ENCODE results near the gene SVBP.
"Not testable (repeated sequence)": the region's sequence is repeated elsewhere in the genome, so short reads cannot be mapped to it uniquely, and the experiment has no call there.

The SVBP gene

DNA sequence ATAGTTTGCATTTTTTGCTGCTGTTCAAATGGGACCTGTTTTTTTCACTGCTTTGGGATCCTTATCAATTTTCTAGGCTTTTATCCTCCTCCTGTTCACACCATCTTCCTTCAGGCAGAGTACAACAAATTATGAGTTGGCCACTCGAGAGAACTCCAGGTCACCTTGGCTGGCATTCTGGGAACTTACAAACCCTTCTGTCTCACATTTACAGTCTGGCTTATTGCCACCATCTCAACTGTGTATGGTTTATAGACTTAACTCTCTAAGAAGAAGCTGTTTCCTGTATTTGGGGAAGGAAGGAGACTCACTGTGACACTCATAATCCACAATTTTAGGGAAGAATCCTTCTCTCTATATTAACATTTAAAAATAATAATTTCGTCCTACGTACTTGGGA, 23.8 kb upstream of the SVBP start:
- DNase-seq, result no peak

DNA sequence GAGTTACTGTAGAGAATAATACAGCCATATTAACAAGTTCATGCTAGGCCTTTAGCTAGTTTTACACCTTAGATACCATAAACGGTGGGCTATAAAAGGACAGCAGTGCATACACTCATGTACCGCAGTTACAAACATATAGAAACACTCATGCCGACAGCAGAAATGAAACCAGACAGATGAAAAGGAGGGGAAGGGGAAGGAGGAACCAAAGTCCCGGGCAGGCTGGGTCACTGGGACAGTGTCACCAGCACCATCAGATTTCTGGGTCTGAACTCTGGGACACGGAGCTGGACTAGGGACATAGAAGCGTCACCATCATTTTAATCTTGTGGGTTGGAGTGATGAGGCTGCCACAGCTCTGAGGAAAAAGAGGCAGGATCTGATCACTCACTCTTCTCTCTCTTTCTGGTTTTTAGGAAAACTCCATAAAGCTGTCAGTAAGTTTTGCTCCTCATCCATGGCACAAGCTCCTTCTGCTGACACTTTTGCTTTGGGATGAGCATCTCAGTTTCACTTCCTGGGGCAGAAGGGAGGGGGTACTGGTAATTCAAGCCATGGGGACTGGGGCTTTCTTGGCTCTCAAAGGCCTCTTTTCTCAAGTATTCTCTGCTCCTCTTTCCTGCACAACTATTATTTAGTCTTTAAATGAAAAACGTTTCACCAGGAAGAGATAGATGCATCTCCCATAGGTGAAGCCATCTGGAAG, 21.4 kb upstream of the SVBP start:
- DNase-seq, result peak; percentile 26 to 44

DNA sequence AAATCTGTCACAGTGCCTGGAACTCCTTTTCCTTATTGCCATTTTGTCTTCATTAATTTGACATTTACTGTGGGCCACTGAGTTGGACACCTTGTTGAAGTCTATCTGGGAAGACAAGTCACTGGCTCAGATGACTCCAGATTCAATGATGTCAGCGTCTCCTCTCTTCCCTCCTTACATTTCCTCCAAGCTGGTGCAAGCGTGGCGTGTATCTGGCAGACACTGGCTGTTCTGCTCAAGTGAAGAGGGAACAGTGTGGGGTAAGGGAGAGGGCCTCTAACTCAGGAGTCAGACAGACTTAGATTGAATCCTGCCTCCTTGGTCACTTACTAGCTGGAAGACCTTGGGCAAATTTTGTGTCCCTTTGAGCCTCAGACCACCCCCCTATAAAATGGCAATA, 20.5 kb upstream of the SVBP start:
- DNase-seq, result peak; percentile 36 to 54

DNA sequence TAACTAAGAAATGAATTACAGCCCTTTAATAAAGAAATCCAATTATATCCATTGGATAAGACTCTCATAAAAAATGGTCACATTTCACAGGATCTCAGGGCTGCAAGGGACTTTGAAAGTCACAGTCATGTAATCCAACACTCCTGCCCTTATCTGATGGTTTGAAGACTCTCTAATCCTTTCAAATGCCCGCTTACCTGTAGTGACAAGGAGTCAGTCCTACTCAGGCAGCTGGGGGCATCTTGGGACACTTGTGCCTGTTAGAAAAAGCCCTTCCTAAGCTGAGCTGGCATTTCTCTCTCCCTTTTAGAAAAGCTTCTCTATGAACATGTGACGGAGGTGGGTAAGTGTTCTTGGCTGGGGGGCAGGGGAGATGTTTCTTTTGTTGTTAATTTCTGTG, 18.2 kb upstream of the SVBP start:
- no peak for DNase-seq

DNA sequence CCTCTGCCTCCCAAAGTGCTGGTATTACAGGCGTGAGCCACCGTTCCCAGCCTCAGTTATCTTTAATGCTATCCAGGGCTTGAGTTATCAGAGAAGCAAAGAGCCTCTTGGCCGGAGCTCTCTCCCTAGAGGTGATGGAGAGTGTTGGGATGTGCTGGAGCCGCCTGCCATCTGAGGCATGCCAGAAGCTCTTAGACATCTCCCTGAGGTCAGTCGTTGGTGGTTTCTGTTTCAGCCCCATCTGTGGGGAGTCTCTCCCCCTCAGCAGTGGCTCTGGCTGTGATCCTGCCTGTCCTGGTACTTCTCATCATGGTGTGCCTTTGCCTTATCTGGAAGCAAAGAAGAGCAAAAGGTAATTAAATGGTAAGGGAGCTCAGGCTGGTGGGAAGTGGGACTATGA, 17.6 kb upstream of the SVBP start:
- no peak for DNase-seq

DNA sequence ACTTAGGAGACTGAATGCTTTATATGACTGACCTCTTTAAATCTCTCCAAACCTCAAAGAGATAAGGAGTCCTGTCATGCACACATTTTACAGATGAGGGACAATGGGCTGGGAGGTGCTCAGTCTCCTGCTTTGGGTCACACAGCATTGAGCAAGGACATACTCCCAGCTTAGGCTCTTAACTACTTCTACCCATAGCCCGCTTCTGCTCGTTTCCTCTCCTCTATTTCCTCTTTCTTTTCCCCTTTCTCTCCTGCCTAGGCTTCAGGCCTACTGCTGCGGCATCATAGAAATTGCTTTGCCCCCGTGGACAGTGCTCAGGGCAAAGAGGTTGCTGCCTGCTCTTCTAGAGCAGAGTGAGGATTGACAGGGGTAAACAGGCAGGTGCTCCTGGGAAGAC, 16.8 kb upstream of the SVBP start:
- DNase-seq, result peak; percentile 3 to 17

DNA sequence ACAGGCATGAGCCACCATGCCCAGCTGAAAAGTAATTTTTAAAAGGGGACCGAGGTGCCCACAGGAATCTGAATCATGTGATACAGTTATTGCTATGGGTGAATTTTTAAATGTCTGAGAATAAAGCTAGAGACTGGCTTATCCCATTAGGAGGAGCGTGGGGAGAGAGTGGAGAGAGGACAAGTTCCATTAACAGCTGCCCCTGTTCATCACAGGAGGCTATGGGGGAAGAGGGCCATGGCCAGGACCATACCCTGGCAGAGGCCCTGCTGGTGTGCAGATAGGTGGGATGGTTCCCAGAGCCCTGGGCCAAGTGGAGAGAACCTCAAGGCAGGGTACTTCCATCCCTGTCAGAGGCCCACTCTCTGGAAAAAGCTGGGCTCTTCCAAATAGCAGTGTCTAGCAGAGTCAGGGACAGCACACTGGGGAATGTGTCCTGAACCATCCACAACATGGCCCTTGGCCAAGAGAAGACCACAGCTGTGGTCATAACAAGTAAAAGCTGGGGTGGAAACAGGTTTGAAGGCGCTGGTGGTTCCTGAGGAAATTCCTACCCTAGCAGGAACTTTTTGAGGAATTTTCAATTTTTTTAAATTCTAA, 15.5 kb upstream of the SVBP start:
- DNase-seq, result no peak

DNA sequence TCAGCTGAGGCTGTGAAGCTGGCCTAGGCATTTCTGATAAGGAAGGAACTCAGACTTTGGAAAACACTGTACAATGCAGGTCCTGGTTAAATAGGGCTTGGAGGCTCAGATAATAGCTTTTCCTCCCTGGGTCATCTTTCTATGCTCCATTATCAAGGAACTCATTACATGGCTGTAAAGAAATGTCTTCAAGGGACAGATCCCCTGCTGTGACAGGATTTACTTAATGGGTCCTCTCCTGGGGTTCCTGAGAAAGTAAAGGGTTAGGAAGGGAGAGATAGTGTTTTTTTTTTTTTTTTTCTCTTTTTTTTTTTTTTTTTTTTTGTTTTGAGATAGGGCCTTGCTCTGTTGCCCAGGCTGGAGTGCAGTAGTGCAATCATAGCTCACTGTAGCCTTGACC, 14.1 kb upstream of the SVBP start:
- no peak for DNase-seq

DNA sequence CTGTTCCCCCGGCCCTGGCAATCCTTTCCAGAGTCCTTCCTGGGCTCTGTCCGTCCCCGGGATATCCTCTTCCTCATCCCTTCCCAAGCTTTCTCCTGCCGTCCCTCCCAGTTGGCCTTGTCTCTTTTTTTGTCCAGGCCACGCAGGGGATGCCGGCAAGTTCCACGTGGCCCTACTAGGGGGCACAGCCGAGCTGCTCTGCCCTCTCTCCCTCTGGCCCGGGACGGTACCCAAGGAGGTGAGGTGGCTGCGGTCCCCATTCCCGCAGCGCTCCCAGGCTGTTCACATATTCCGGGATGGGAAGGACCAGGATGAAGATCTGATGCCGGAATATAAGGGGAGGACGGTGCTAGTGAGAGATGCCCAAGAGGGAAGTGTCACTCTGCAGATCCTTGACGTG, 13.4 kb upstream of the SVBP start:
- no peak for DNase-seq

DNA sequence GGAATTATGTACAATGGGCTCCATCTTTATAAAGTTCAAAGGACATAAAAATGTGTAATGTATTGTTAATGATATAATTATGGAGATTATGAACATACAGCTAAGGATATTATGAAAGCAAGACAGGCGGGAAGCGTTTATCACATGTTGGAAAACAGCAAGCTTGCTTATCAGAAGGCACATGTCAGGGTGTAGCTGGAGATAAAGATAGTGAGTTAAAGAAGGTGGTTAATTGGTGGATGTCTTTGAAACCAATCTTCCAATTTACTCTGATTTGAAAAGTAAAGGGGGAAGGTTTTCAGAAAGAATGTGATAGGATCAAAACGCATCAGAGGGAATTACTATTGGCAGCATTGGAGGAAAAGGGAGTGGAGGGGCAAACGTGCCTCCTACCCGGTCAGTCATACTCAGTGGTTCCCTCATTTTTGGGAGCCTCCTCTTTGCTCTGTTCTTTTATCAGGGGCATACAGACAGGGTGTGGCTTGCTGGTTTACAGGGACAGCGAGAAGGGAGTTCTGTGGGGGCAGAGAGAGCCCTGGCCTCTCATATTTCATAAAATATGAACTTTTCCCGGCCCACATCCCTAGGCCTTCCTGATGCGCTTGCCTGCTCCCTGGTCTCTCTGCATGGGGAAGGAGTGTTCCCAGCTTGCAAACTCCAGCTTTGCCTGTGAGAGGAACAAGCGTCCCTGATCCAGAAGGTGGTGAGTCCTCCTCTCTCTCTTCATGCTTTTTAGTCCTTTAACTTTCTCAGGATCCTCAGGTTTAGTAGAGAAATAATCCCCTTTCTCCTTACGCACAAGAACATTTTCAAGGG, 8.0 kb upstream of the SVBP start:
- DNase-seq, result no peak

DNA sequence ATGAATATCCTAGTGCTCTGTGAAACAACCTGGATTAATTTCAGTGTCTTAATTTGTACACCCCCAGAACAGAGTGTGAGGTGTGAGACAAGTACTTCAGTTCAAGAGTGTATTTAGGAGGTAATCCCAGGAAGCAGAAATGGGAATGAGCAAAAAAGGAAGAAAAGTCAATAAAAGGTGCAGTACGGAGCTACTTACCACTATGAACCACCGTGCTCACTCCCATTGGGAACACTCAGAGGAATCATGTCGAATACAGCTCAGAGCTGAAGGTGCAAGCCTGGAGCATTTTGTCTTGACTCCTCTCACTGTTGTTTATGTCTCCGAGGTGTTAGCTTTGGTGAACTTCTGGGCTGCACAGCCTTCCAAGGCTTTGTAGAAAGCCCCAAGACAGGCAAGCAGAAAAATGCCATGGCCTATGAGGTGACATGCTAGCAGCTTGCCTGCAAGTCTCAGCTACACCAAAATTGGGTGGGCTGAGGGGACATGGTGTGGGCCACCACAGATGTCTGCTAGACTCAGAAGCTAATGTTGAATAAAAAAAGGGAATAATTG, 7.4 kb upstream of the SVBP start:
- DNase-seq, result no peak

DNA sequence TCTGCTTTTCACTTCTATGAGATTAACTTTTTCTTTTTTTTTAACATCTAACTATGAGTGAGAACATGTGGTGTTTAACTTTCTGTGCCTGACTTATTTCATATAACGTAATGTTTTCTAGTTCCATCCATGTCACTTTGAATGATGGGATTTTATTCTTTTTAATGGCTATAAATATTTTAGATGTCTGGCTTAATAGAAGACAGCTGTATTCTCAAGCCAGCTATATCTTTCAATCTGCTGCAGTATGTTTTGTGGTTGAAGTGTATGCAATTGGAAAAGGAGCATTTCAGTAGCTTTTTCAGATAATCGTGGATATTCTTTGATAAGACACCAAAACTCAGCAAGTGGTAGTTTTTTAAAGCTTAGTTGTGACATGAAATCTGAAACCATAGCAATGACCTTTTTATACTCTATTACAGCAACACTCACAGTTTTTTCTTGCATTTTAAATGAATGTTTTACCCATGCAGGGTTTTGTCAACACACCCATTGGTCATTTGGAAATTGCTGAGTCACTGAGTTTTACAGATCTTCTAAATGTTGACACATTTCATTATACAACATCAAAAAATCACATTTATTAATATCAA, 5.7 kb upstream of the SVBP start:
- DNase-seq, result peak in 1 of 2 donors; percentile 46

DNA sequence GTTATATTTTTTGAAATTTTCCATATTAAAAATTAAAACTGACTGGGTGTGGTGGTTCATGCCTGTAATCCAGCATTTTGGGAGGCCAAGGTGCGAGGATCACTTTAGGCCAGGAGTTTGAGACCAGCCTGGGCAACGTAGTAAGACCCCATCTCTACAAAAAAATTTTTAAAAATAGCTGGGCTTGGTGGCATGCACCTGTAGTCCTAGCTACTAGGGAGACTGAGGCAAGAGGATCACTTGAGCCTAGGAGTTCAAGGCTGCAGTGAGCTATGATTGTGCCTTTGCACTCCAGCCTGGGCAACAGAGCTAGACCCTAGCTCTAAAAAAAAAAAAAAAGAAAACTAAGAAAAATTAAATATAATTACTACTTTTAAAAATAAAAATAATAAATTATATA, 4.5 kb upstream of the SVBP start:
- no peak for DNase-seq

DNA sequence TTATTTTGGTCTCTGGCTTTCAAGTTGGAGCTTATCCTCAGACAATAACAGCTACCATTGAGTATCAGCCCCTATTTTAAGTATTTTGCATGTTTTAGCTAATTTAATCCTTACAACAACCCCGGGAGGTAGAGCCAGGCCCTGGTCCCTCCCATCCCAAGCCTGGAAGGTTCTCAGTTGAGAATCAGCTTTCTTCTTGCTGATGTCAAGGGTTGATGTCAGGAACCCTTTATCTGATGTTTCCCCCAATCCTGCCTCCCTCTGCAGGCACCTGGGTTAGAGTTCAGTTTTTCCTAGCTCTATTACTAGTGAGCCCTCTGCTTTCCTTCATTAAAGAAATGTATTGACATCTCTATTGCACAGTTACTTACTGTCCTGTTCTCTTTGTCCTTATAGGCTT, 3.6 kb upstream of the SVBP start:
- DNase-seq, result no peak

DNA sequence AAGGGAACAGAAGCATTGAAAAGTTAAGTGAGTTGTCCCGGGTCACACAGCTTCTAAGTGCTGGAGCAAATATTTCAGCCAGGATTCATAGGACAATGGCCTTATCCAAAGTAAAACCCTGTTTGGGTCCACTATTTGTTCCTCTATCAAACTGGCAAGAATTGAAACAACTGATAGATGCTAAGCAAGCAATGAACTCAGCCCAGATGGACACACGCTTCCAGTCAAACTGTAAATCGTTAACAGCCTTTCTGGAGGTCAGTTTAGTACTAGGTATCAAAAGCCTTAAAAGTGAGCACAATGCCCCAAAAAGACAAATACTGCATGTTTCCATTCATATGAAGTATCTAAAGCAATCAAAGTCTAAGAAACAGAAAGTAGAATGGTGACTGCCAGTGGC, 779 bp upstream of the SVBP start:
- no peak for DNase-seq

DNA sequence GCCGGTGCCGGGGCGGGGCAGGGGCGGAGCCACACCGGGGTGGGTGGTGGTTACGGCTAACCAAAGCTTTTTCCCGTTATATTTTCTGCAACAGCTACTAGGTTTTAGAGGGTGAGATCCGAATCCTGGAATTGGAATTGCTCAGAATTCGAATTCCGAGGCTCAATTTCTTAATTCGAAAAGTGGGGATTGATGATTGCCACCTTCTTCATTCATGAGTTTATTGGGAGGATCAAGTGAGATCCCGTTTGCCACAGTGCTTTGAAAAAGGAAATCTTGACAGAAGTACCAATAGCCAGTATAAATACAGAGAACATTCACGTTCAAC, 207 bp upstream of the SVBP start:
- DNase-seq, result no peak

DNA sequence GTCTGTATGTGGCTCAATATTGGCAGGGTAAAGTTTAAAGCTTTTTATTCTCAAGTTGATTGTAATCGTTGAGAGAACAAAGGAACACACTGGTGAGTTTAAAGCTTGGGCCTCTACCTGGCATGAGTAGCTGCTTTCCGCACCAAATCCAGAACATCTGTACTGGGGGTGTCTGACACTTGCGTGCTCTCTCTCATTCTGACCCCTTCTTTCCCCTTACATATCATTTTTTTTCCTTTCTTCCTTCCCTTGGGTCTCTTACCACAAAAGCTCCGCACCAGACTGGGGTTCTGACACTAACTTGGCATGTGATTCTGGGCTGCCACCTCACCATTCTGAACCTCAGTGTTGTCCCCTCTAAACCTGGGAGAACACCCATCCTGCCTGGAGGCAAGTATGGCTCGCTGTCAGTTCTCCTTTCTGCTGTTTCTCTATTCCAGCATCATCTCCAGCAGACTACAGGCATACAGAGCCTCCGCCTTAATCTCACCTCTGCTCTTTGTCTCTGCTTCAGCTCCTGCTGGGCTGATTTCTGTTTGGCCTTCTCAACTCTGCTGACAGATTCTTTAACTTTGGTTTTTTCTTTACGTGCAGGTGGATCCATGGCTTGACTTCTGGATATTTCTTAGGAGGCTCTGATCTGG, 1.1 kb downstream of the SVBP start:
- DNase-seq, result no peak

DNA sequence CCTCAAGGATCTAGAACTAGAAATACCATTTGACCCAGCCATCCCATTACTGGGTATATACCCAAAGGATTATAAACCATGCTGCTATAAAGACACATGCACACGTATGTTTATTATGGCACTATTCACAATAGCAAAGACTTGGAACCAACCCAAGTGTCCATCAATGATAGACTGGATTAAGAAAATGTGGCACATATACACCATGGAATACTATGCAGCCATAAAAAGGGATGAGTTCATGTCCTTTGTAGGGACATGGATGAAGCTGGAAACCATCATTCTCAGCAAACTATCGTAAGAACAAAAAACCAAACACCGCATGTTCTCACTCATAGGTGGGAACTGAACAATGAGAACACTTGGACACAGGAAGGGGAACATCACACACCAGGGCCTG, 2.4 kb downstream of the SVBP start:
- DNase-seq, result not testable (repeated sequence)

DNA sequence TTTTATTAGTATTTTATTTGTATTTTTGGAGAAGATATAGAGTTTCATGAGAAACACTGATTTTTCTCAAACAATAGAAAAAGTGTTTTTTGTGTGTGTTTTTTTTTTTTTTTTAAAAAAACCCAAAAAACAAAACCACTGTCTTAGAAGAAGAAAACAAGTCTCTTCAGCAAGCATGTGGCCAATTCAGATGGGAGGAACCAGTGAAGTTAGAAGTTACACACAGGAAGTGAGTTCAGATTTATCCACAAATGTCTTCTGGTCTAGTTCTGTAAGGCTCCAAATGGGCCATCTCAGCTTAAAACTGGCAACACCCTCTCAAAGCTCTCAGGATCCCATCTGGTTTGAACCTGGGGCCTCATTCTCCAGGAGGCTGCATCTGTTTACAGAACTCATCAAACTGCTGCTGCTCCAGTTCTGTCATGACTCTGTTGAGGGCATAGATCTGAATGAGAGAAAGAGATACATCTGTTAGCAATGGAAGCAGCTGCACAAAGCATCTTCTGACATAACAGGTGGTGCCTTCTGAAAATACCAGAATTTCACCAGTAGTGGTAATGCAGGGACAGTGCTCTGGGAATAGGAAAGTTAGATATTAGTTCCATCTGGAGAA, 10.0 kb downstream of the SVBP start:
- no peak for DNase-seq

DNA sequence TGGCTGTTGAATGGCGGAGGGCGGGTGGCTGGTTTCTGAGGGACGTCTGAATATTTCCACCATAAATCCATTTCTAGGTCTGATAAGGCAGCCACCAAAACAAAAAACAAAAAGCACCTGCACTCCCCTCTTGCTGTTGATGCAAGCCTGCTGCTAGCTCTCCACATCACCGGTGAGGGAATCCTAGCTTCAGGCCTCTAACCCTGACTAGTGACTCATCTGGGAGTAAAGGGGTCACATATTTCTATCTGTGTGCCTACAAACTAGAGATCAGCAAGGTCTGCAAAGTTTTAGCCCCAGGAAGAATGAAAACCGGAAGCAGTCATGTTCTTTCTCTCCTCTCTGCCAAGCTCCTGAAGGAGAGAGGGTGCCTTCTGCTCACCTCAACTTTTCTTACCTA, 10.6 kb downstream of the SVBP start:
- DNase-seq, result no peak

DNA sequence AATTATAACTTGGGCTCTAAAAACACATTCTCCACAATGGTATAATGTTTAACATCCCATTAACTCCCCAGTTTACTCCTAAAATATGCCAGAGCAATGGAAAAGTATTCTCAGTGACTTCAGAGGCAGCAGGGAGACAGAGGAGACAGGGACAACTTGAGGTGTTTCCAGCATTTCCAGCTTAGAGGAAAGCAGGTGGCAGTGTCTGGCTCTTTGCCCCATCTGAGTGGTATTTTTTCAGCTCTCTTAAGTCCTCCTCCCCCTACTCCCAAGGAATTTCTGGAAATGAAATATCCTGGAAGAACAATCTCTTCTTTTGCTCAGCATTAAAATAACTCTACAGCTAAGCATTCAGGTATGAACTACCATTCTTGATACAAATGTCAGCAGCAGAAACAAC, 11.0 kb downstream of the SVBP start:
- no peak for DNase-seq

DNA sequence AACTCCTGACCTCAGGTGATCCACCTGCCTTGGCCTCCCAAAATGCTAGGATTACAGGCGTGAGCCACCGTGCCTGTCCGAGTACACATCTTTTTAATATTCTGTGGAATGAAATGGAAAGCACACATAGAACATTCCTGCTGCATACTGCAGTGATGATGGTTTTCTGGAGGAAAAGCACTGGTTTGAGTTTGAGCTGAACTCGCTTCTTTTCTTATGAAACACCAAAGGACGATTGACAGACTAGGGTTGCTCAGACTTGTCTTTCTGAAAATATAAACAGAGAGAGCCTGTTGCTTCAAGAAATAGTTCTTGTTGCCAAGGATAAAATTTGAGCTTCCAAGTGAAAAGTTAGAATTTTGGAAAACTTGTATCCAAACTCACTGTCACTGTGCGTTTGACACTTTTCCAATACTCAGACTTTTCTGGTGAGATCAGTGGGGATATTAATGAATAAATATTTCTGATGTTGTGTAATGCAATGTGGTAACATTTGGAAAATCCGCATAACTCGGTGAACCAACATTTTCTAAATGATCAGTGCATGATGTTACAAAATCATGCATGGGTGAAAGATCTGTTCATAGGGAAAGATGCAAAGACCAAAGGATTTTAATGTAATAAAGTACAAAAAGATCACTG, 15.2 kb downstream of the SVBP start:
- DNase-seq, result no peak

All from inflammatory macrophage (primary cell).